HCT116 (cell line): Measurements from ENCODE around the gene NELL1. TPM values are rescaled to one million over a fixed set of nuclear protein-coding genes. Genes with fewer than 3 reads are reported as not detected.

Experiments used
- ATAC-seq: fragments of 200-7000 bp; cut with Tn5 transposase; 2 replicates; pipeline ENCODE4 v1.9.1; 2020; ENCODE audit warnings: mild to moderate bottlenecking, moderate library complexity
- BruUV-seq: library from RNA; stranded (reverse); fragments of 400-500 nt; replicated peaks from 2 replicates; lab custom pipeline; 2021; lab: Mats Ljungman, UMichigan
- CTCF ChIA-PET: fragments of 300-600 bp; sonication (Branson Sonifier 250); formaldehyde crosslinking; loops from one replicate; lab custom pipeline; 2021; ENCODE audit warnings: antibody characterized with exemption; lab: Charles Lee
- POLR2A ChIA-PET: fragments of 300-600, 350-600 bp; sonication (Branson Sonifier 250); formaldehyde crosslinking; loops from one replicate; lab custom pipeline; 2021; ENCODE audit warnings: antibody characterized with exemption; lab: Charles Lee
- RAD21 ChIA-PET, 2 experiments: fragments of 300-600 bp; sonication (Branson Sonifier 250); formaldehyde crosslinking; loops; one replicate each; lab custom pipeline; 2023; ENCODE audit warnings: low total read pairs in 2 of 2; ENCODE audit not compliant: uncharacterized antibody in 2 of 2, unreplicated experiment in 2 of 2, low non-redundant PET in 1 of 2; lab: Charles Lee
- DNase-seq: peaks from one replicate; pipeline ENCODE4 v3.0.0-alpha.2; 2010; ENCODE audit warnings: low read depth, low spot score
- H2AFZ ChIP-seq: fragments of 200-600 bp; shearing (Covaris generic), sonication (generic); 2 replicates; pipeline ENCODE4 v1.6.1; 2017; ENCODE audit warnings: low read depth, mixed run types, mixed read lengths, antibody characterized with exemption, low read length; ENCODE audit not compliant: poor library complexity, severe bottlenecking
- H3K27ac ChIP-seq: 2 replicates; pipeline ENCODE4 v1.5.1; 2012; ENCODE audit warnings: low read depth, low read length
- H3K27me3 ChIP-seq: fragments of 200-600 bp; sonication (generic); 2 replicates; pipeline ENCODE4 v1.6.1; 2016; ENCODE audit warnings: mixed run types, low read length, mixed read lengths; ENCODE audit not compliant: insufficient read depth
- H3K36me3 ChIP-seq, 2 experiments: fragments of 200-500 bp in 1 of 2; fragments of 200-600 bp in 1 of 2; sonication (Bioruptor generic) in 1 of 2; sonication (generic) in 1 of 2; 2 replicates each; pipeline versions ENCODE4 v1.5.1 to v1.6.1; 2014 to 2016; ENCODE audit warnings: low read length in 2 of 2, inconsistent platforms in 1 of 2, mixed read lengths in 1 of 2, mixed run types in 1 of 2; ENCODE audit not compliant: insufficient read depth in 2 of 2, control insufficient read depth in 1 of 2
- H3K4me1 ChIP-seq, 2 experiments: fragments of 200-600 bp in 1 of 2; sonication (generic) in 1 of 2; 2 replicates each; pipeline versions ENCODE4 v1.5.1 to v1.6.1; 2012 to 2017; ENCODE audit warnings: low read length in 2 of 2, inconsistent platforms in 1 of 2, mild to moderate bottlenecking in 1 of 2, mixed read lengths in 1 of 2, mixed run types in 1 of 2, moderate library complexity in 1 of 2; ENCODE audit not compliant: insufficient read depth in 2 of 2, control insufficient read depth in 1 of 2
- H3K4me2 ChIP-seq: fragments of 200-600 bp; sonication (generic); 2 replicates; pipeline ENCODE4 v1.6.1; 2017; ENCODE audit warnings: mixed run types, low read length, mixed read lengths
- H3K4me3 ChIP-seq, 2 experiments: fragments of 200-600 bp in 1 of 2; sonication (generic) in 1 of 2; replicated peaks in 1 of 2; 2 replicates each; pipeline ENCODE4 v1.5.1; 2011 to 2016; ENCODE audit warnings: low read length in 2 of 2, control low read depth in 1 of 2, low read depth in 1 of 2, mild to moderate bottlenecking in 1 of 2, mixed read lengths in 1 of 2, mixed run types in 1 of 2
- H3K79me2 ChIP-seq: fragments of 200-600 bp; sonication (generic); 2 replicates; pipeline ENCODE4 v1.6.1; 2017; ENCODE audit warnings: mild to moderate bottlenecking, mixed run types, low read length, moderate library complexity, mixed read lengths; ENCODE audit not compliant: insufficient read depth
- H3K9ac ChIP-seq: fragments of 200-600 bp; sonication (generic); 2 replicates; pipeline ENCODE4 v1.6.1; 2016; ENCODE audit warnings: low read length, mixed read lengths
- H3K9me2 ChIP-seq: fragments of 200-600 bp; sonication (generic), shearing (Covaris generic); 2 replicates; pipeline ENCODE4 v1.6.1; 2017; ENCODE audit warnings: mixed run types, mild to moderate bottlenecking, moderate library complexity; ENCODE audit not compliant: insufficient read depth
- H3K9me3 ChIP-seq, 2 experiments: fragments of 200-500 bp in 1 of 2; fragments of 200-600 bp in 1 of 2; sonication (Bioruptor generic) in 1 of 2; sonication (generic) in 1 of 2; 2 replicates each; pipeline ENCODE4 v1.6.1; 2014 to 2017; ENCODE audit warnings: low read length in 2 of 2, mixed read lengths in 2 of 2, inconsistent platforms in 1 of 2, low read depth in 1 of 2, mild to moderate bottlenecking in 1 of 2, mixed run types in 1 of 2, moderate library complexity in 1 of 2; ENCODE audit not compliant: control insufficient read depth in 1 of 2, insufficient read depth in 1 of 2
- H4K20me1 ChIP-seq: fragments of 200-600 bp; sonication (generic), shearing (Covaris generic); 2 replicates; pipeline ENCODE4 v1.6.1; 2017; ENCODE audit warnings: mixed run types, mild to moderate bottlenecking, moderate library complexity; ENCODE audit not compliant: insufficient read depth
- CEBPB ChIP-seq: IDR thresholded peaks from 2 replicates; pipeline ENCODE4 v1.6.1; 2012; ENCODE audit warnings: low read depth
- EGR1 ChIP-seq: IDR thresholded peaks from 2 replicates; pipeline ENCODE4 v1.6.1; 2012; ENCODE audit warnings: low read depth
- ELF1 ChIP-seq: IDR thresholded peaks from 2 replicates; pipeline ENCODE4 v1.6.1; 2012; ENCODE audit warnings: low read depth, borderline replicate concordance
- EZH2phosphoT487 ChIP-seq: fragments of 200-600 bp; IDR thresholded peaks from 2 replicates; pipeline ENCODE4 v1.6.1; 2018; ENCODE audit warnings: antibody characterized with exemption, borderline replicate concordance
- FOSL1 ChIP-seq: IDR thresholded peaks from 2 replicates; pipeline ENCODE4 v1.6.1; 2012; ENCODE audit warnings: low read depth
- MAX ChIP-seq: IDR thresholded peaks from 2 replicates; pipeline ENCODE4 v1.6.1; 2012
- POLR2AphosphoS5 ChIP-seq: IDR thresholded peaks from 2 replicates; pipeline ENCODE4 v1.6.1; 2011; ENCODE audit warnings: mild to moderate bottlenecking, low read depth, low read length, moderate library complexity
- REST ChIP-seq: IDR thresholded peaks from 2 replicates; pipeline ENCODE4 v1.6.1; 2012; ENCODE audit warnings: low read depth
- SIN3A ChIP-seq: IDR thresholded peaks from 2 replicates; pipeline ENCODE4 v1.6.1; 2012; ENCODE audit warnings: low read depth
- SP1 ChIP-seq: IDR thresholded peaks from 2 replicates; pipeline ENCODE4 v1.6.1; 2012; ENCODE audit warnings: low read depth
- SRF ChIP-seq: IDR thresholded peaks from 2 replicates; pipeline ENCODE4 v1.6.1; 2012; ENCODE audit warnings: low read depth
- TCF7L2 ChIP-seq: IDR thresholded peaks from 2 replicates; pipeline ENCODE4 v1.7.0; 2011; ENCODE audit warnings: borderline replicate concordance, inconsistent platforms; ENCODE audit not compliant: insufficient read depth, insufficient read length; ENCODE audit errors: extremely low read depth
- YY1 ChIP-seq: IDR thresholded peaks from 2 replicates; pipeline ENCODE4 v1.6.1; 2011; ENCODE audit warnings: low read length, low read depth, moderate library complexity, mild to moderate bottlenecking; ENCODE audit not compliant: insufficient replicate concordance; ENCODE audit errors: extremely low read depth
- ZBTB33 ChIP-seq: IDR thresholded peaks from 2 replicates; pipeline ENCODE4 v1.6.1; 2011; ENCODE audit warnings: mild to moderate bottlenecking, low read length, moderate library complexity; ENCODE audit not compliant: insufficient replicate concordance; ENCODE audit errors: extremely low read depth
- ZNF274 ChIP-seq: fragments of 200-500 bp; sonication (Bioruptor generic); IDR thresholded peaks from 2 replicates; pipeline ENCODE4 v1.6.1; 2014; ENCODE audit warnings: mild to moderate bottlenecking, low read depth, low read length, inconsistent platforms
- intact Hi-C: fragments of 100-400 bp; cut with micrococcal nuclease; formaldehyde crosslinking; loops from 2 replicates; pipeline ENCODE4 v1.10.0; 2022
- total RNA-seq: library from RNA; stranded (reverse); gene quantifications from one replicate; pipeline ENCODE4 v1.2.1, GENCODE V29; 2021; ENCODE audit not compliant: unreplicated experiment
- TF ChIP-seq, protein P1 (sequence below), 3 experiments: fragments of 200-600 bp in 1 of 3; sonication (generic) in 1 of 3; IDR thresholded peaks in 2 of 3; conservative IDR thresholded peaks in 1 of 3; 2 replicates each; pipeline ENCODE4 v1.5.1; 2012 to 2017; ENCODE audit warnings: low read depth in 2 of 3, low read length in 2 of 3, antibody characterized with exemption in 1 of 3, borderline replicate concordance in 1 of 3, control low read depth in 1 of 3, mild to moderate bottlenecking in 1 of 3, mixed read lengths in 1 of 3, mixed run types in 1 of 3, moderate library complexity in 1 of 3; ENCODE audit not compliant: insufficient read depth in 1 of 3
- TF ChIP-seq, protein P2 (sequence below): IDR thresholded peaks from 2 replicates; pipeline ENCODE4 v1.6.1; 2012

NELL1 gene
- total RNA-seq, 1 experiment from 2014 or later = not detected

DNA sequence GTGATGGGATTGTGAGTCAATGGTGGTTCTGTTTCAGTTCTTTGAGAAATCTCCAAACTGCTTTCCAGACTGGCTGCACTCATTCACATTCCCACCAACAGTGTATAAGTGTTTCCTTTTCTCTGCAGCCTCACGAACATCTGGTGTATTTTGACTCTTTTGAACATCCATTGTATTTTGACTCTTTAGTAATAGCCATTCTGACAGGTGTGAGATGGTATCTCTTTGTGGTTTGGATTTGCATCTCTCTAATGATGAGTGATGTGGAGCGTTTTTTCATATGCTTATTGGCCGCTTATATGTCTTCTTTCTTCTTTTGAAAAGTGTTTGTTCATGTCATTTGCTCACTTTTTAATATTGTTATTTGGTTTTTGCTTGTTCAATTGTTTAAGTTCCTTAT lies 19.4 kb downstream of the NELL1 start:
- no peak for ATAC-seq
- H3K9me3 ChIP-seq = no peaks in the 10 kb centered on the region
- H3K79me2 ChIP-seq = no peaks in the 10 kb centered on the region
- no peaks in the 10 kb centered on the region for H4K20me1 ChIP-seq
- H3K4me1 ChIP-seq = no peaks in the 10 kb centered on the region
- no peaks in the 10 kb centered on the region for H3K9me2 ChIP-seq
- ChIA-PET RAD21 (no interaction called here), CTCF (no interaction called here), POLR2A (no interaction called here)
- TF ChIP-seq SP1 = no peak
- no peak for TF ChIP-seq FOSL1
- TF ChIP-seq MAX = no peak
- TF ChIP-seq SIN3A = no peak
- TF ChIP-seq TCF7L2 = no peak
- no peak for TF ChIP-seq POLR2AphosphoS5
- TF ChIP-seq, protein P1, sequence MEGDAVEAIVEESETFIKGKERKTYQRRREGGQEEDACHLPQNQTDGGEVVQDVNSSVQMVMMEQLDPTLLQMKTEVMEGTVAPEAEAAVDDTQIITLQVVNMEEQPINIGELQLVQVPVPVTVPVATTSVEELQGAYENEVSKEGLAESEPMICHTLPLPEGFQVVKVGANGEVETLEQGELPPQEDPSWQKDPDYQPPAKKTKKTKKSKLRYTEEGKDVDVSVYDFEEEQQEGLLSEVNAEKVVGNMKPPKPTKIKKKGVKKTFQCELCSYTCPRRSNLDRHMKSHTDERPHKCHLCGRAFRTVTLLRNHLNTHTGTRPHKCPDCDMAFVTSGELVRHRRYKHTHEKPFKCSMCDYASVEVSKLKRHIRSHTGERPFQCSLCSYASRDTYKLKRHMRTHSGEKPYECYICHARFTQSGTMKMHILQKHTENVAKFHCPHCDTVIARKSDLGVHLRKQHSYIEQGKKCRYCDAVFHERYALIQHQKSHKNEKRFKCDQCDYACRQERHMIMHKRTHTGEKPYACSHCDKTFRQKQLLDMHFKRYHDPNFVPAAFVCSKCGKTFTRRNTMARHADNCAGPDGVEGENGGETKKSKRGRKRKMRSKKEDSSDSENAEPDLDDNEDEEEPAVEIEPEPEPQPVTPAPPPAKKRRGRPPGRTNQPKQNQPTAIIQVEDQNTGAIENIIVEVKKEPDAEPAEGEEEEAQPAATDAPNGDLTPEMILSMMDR (IDR thresholded peaks at IDR 0.05 in 2 of 3, conservative IDR thresholded peaks at IDR 0.05 in 1 of 3; ENCODE audit: borderline replicate concordance in 1 of 3, insufficient read depth in 1 of 3, low read depth in 2 of 3, low read length in 2 of 3) = no peak
- no peak for TF ChIP-seq ZNF274
- TF ChIP-seq, protein P2, sequence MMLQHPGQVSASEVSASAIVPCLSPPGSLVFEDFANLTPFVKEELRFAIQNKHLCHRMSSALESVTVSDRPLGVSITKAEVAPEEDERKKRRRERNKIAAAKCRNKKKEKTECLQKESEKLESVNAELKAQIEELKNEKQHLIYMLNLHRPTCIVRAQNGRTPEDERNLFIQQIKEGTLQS = no peak
- TF ChIP-seq REST = no peak
- no peak for TF ChIP-seq SRF
- no peak for TF ChIP-seq YY1
- TF ChIP-seq EGR1 = no peak
- no peak for TF ChIP-seq ZBTB33
- no peak for TF ChIP-seq ELF1
- no peak for TF ChIP-seq EZH2phosphoT487
- TF ChIP-seq CEBPB = no peak
- intact Hi-C loops = no loop called here
- no peak overlapping the region for H3K4me3 ChIP-seq
- BruUV-seq = no TSS peak
- H3K36me3 ChIP-seq = no peaks in the 10 kb centered on the region
- no peak overlapping the region for H3K4me2 ChIP-seq
- no peak overlapping the region for H3K27ac ChIP-seq
- no peak overlapping the region for H3K9ac ChIP-seq
- H3K27me3 ChIP-seq = no peaks in the 10 kb centered on the region
- no peak for DNase-seq
- no peak overlapping the region for H2AFZ ChIP-seq
